Activated naive CD4-positive, alpha-beta T cell treated with anti-CD3 and anti-CD28 coated beads for 36 hours (primary cell): ENCODE measurements around the gene GPATCH4. TPM values are rescaled to one million over a fixed set of nuclear protein-coding genes. Genes with fewer than 3 reads are reported as not detected.

Experiments
- total RNA-seq, 2 experiments: library from RNA; stranded (reverse); gene quantifications; one replicate each; pipeline ENCODE4 v1.2.3, GENCODE V29; 2021

The GPATCH4 gene
- total RNA-seq, 2 experiments from 2014 or later: 37.5 to 38.3 TPM

Other genes with a start within 250 kb of the GPATCH4 start
- not detected for gene RHBG, start 232.3 kb downstream of the GPATCH4 start, total RNA-seq
- gene MEF2D, start 100.7 kb downstream of the GPATCH4 start, total RNA-seq: 10 to 100 TPM; 28.8 to 32.8 TPM
- gene IQGAP3, start 28.9 kb downstream of the GPATCH4 start, total RNA-seq: 10 to 100 TPM in 1 of 2 experiments, 1 to 10 TPM in 1; 9.4 to 10.6 TPM
- 1 to 10 TPM; 3.1 to 3.9 TPM for gene TTC24, start 21.8 kb downstream of the GPATCH4 start, total RNA-seq
- gene NAXE, start 9.7 kb downstream of the GPATCH4 start, total RNA-seq: 10 to 100 TPM; 77.4 to 84.6 TPM
- gene HAPLN2, start 17.9 kb upstream of the GPATCH4 start, total RNA-seq: under 1 TPM; 0.40 to 0.55 TPM
- not detected for gene BCAN, start 40.6 kb upstream of the GPATCH4 start, total RNA-seq
- not detected for gene NES, start 75.9 kb upstream of the GPATCH4 start, total RNA-seq
- under 1 TPM; 0.45 to 0.72 TPM for gene CRABP2, start 104.1 kb upstream of the GPATCH4 start, total RNA-seq
- gene METTL25B, start 127.0 kb upstream of the GPATCH4 start, total RNA-seq: 10 to 100 TPM; 35.3 to 35.5 TPM
- 10 to 100 TPM; 24.8 to 28.7 TPM for gene ISG20L2, start 127.3 kb upstream of the GPATCH4 start, total RNA-seq
- 100 to 1,000 TPM in 1 of 2 experiments, 10 to 100 TPM in 1; 91.1 to 114 TPM for gene MRPL24, start 139.6 kb upstream of the GPATCH4 start, total RNA-seq
- gene HDGF, start 150.2 kb upstream of the GPATCH4 start, total RNA-seq: 100 to 1,000 TPM; 282 to 283 TPM
- gene PRCC, start 166.1 kb upstream of the GPATCH4 start, total RNA-seq: 10 to 100 TPM; 55.2 to 55.8 TPM
- gene SH2D2A, start 215.4 kb upstream of the GPATCH4 start, total RNA-seq: 100 to 1,000 TPM; 134 to 138 TPM